ENCODE results near the gene GPR62.

GRCh38 chr3:51997172-51997571 lies 42.0 kb downstream of the GPR62 start:
- TF ChIP-seq CTCF (conservative IDR thresholded peaks at IDR 0.05; ENCODE audit: low read length) (no peak), EZH2phosphoT487 (IDR thresholded peaks at IDR 0.05; ENCODE audit: borderline replicate concordance, low read depth, low read length) (no peak)

All from OCI-LY7 (cell line).